ENCODE results near the gene SLC9A9. TPM values are rescaled to one million over a fixed set of nuclear protein-coding genes. Genes with fewer than 3 reads are reported as not detected.

The SLC9A9 gene
- polyA plus RNA-seq, 1 experiment, result 2.4 TPM

GRCh38 chr3:143633816-143634215 lies 214.5 kb downstream of the SLC9A9 start:
- H3K4me3 ChIP-seq (ENCODE audit: low read depth, low read length), result no peak overlapping the region
- no peaks in the 10 kb centered on the region for H3K36me3 ChIP-seq (ENCODE audit: control insufficient read depth, insufficient read depth, low read length)
- ChIA-PET CTCF (interaction anchor here (0.5 kb wide), 1 partner anchor 21 kb away, joined by 3 read pairs; no protein-coding TSS in a partner anchor), POLR2A (no interaction called here)
- no peak for DNase-seq (ENCODE audit: low read depth)
- H3K27me3 ChIP-seq (ENCODE audit: control insufficient read depth, insufficient read depth, low read length), result no peaks in the 10 kb centered on the region
- TF ChIP-seq, protein P1, sequence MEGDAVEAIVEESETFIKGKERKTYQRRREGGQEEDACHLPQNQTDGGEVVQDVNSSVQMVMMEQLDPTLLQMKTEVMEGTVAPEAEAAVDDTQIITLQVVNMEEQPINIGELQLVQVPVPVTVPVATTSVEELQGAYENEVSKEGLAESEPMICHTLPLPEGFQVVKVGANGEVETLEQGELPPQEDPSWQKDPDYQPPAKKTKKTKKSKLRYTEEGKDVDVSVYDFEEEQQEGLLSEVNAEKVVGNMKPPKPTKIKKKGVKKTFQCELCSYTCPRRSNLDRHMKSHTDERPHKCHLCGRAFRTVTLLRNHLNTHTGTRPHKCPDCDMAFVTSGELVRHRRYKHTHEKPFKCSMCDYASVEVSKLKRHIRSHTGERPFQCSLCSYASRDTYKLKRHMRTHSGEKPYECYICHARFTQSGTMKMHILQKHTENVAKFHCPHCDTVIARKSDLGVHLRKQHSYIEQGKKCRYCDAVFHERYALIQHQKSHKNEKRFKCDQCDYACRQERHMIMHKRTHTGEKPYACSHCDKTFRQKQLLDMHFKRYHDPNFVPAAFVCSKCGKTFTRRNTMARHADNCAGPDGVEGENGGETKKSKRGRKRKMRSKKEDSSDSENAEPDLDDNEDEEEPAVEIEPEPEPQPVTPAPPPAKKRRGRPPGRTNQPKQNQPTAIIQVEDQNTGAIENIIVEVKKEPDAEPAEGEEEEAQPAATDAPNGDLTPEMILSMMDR (IDR thresholded peaks at IDR 0.05; ENCODE audit: insufficient read depth, low read depth, low read length), result no peak

GRCh38 chr3:143629726-143630125 lies 218.5 kb downstream of the SLC9A9 start:
- ChIA-PET POLR2A (no interaction called here), CTCF (interaction anchor here (0.6 kb wide), 1 partner anchor 319 kb away, joined by 3 read pairs; no protein-coding TSS in a partner anchor)
- no peak for DNase-seq (ENCODE audit: low read depth)

DNA sequence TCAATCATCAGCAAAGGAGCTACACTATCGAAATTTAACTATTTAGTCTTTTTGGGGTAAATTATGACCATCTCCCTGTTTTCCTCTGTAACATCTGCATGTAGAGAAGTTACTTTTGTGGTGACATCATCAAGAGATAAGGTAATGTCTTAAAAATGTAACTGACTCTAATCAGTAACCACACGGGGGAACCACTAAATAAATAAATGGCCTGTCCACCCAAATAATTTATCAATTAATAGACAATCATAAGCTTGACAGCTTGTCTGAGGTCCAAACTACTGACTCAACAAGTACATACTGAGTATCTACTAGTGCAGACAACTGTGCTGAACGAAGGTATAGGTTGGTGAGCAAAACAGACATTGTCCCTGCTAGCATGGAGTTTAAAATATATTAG lies 219.3 kb downstream of the SLC9A9 start:
- DNase-seq (ENCODE audit: low read depth), result no peak
- H3K36me3 ChIP-seq (ENCODE audit: control insufficient read depth, insufficient read depth, low read length), result no peaks in the 10 kb centered on the region
- H3K4me3 ChIP-seq (ENCODE audit: low read depth, low read length), result no peak overlapping the region
- TF ChIP-seq, protein P1 (IDR thresholded peaks at IDR 0.05; ENCODE audit: insufficient read depth, low read depth, low read length), result no peak
- CTCF ChIA-PET, result interaction anchor here (0.6 kb wide), 1 partner anchor 318 kb away, joined by 3 read pairs; no protein-coding TSS in a partner anchor
- no peaks in the 10 kb centered on the region for H3K27me3 ChIP-seq (ENCODE audit: control insufficient read depth, insufficient read depth, low read length)
- POLR2A ChIA-PET, result no interaction called here

More at GRCh38 chr3:143629726-143630125, 218.5 kb downstream of the SLC9A9 start:
- no peaks in the 10 kb centered on the region for H3K36me3 ChIP-seq (ENCODE audit: control insufficient read depth, insufficient read depth, low read length)
- TF ChIP-seq, protein P1 (IDR thresholded peaks at IDR 0.05; ENCODE audit: insufficient read depth, low read depth, low read length), result no peak
- H3K4me3 ChIP-seq (ENCODE audit: low read depth, low read length), result no peak overlapping the region
- H3K27me3 ChIP-seq (ENCODE audit: control insufficient read depth, insufficient read depth, low read length), result no peaks in the 10 kb centered on the region

GRCh38 chr3:143627336-143627735 lies 220.9 kb downstream of the SLC9A9 start:
- H3K4me3 ChIP-seq (ENCODE audit: low read depth, low read length), result no peak overlapping the region
- TF ChIP-seq, protein P1 (IDR thresholded peaks at IDR 0.05; ENCODE audit: insufficient read depth, low read depth, low read length), result no peak
- H3K36me3 ChIP-seq (ENCODE audit: control insufficient read depth, insufficient read depth, low read length), result no peaks in the 10 kb centered on the region
- ChIA-PET POLR2A (no interaction called here), CTCF (no interaction called here)
- DNase-seq (ENCODE audit: low read depth), result no peak
- no peaks in the 10 kb centered on the region for H3K27me3 ChIP-seq (ENCODE audit: control insufficient read depth, insufficient read depth, low read length)

GRCh38 chr3:143619231-143619630 lies 229.0 kb downstream of the SLC9A9 start:
- TF ChIP-seq, protein P1 (IDR thresholded peaks at IDR 0.05; ENCODE audit: insufficient read depth, low read depth, low read length), result no peak
- Histone ChIP-seq H3K4me3 (ENCODE audit: low read depth, low read length) (no peak overlapping the region), H3K27me3 (ENCODE audit: control insufficient read depth, insufficient read depth, low read length) (no peaks in the 10 kb centered on the region), H3K36me3 (ENCODE audit: control insufficient read depth, insufficient read depth, low read length) (no peaks in the 10 kb centered on the region)
- ChIA-PET CTCF (interaction anchor here (1.9 kb wide), 1 partner anchor 498 kb away, joined by 4 read pairs; no protein-coding TSS in a partner anchor), POLR2A (no interaction called here)
- DNase-seq (ENCODE audit: low read depth), result no peak
